GM23338 (cell line): ENCODE results near the gene TRIM67. TPM values are rescaled to one million over a fixed set of nuclear protein-coding genes. Genes with fewer than 3 reads are reported as not detected.

Source experiments
- ATAC-seq: fragments of 200-7000 bp; cut with Tn5 transposase; 3 replicates; pipeline ENCODE4 v1.9.1; 2020
- DNase-seq: peaks from one replicate; pipeline ENCODE4 v3.0.0-alpha.2; 2015; ENCODE audit warnings: low spot score
- H2AFZ ChIP-seq: fragments of 200-600 bp; sonication (generic); 2 replicates; pipeline ENCODE4 v1.8.0; 2016; ENCODE audit warnings: antibody characterized with exemption, mild to moderate bottlenecking, moderate library complexity
- H3F3A ChIP-seq: fragments of 200-600 bp; sonication (generic); replicated peaks from 2 replicates; pipeline ENCODE4 v1.8.0; 2017; ENCODE audit warnings: antibody characterized with exemption, mixed run types, low read depth
- H3K27ac ChIP-seq: fragments of 200-600 bp; sonication (generic); 2 replicates; pipeline ENCODE4 v1.6.1; 2016; ENCODE audit warnings: low read depth
- H3K27me3 ChIP-seq: fragments of 200-600 bp; sonication (generic); 2 replicates; pipeline ENCODE4 v1.8.0; 2016; ENCODE audit warnings: mild to moderate bottlenecking, mixed run types, moderate library complexity; ENCODE audit not compliant: insufficient read depth
- H3K36me3 ChIP-seq: fragments of 200-600 bp; sonication (generic); 2 replicates; pipeline ENCODE4 v1.8.0; 2016; ENCODE audit warnings: mild to moderate bottlenecking; ENCODE audit not compliant: insufficient read depth
- H3K4me1 ChIP-seq: fragments of 200-600 bp; sonication (generic); 2 replicates; pipeline ENCODE4 v1.8.0; 2016; ENCODE audit warnings: mild to moderate bottlenecking, moderate library complexity; ENCODE audit not compliant: insufficient read depth
- H3K4me2 ChIP-seq: fragments of 200-600 bp; sonication (generic); 2 replicates; pipeline ENCODE4 v1.7.1; 2017; ENCODE audit warnings: mixed run types
- H3K4me3 ChIP-seq: fragments of 200-600 bp; sonication (generic); 2 replicates; pipeline ENCODE4 v1.6.1; 2016; ENCODE audit warnings: mixed run types
- H3K79me2 ChIP-seq: fragments of 200-600 bp; sonication (generic); replicated peaks from 2 replicates; pipeline ENCODE4 v1.8.0; 2017; ENCODE audit warnings: mild to moderate bottlenecking; ENCODE audit not compliant: insufficient read depth
- H3K9me2 ChIP-seq: fragments of 200-600 bp; sonication (generic); 2 replicates; pipeline ENCODE4 v1.8.0; 2017; ENCODE audit not compliant: insufficient read depth
- H4K20me1 ChIP-seq: fragments of 200-600 bp; sonication (generic); replicated peaks from 2 replicates; pipeline ENCODE4 v1.8.0; 2017; ENCODE audit warnings: mild to moderate bottlenecking; ENCODE audit not compliant: insufficient read depth
- H3K27ac Mint-ChIP-seq: 2 replicates; pipeline ENCODE4 v1.8.0; 2020; ENCODE audit warnings: inconsistent platforms, mild to moderate bottlenecking, moderate library complexity, mixed read lengths
- H3K27me3 Mint-ChIP-seq: 3 replicates; pipeline ENCODE4 v1.8.0; 2022; ENCODE audit warnings: low read depth, mild to moderate bottlenecking, moderate library complexity, mixed read lengths, inconsistent platforms; ENCODE audit not compliant: insufficient read depth, poor library complexity
- H3K36me3 Mint-ChIP-seq: 3 replicates; pipeline ENCODE4 v1.8.0; 2021; ENCODE audit warnings: low read depth, mild to moderate bottlenecking, inconsistent platforms, moderate library complexity, mixed read lengths
- H3K4me1 Mint-ChIP-seq: 3 replicates; pipeline ENCODE4 v1.8.0; 2020; ENCODE audit warnings: mild to moderate bottlenecking, inconsistent platforms, mixed read lengths
- H3K4me3 Mint-ChIP-seq: 3 replicates; pipeline ENCODE4 v1.8.0; 2021; ENCODE audit warnings: moderate library complexity, mild to moderate bottlenecking, inconsistent platforms, mixed read lengths
- H3K9me3 Mint-ChIP-seq: 3 replicates; pipeline ENCODE4 v1.8.0; 2020; ENCODE audit warnings: moderate library complexity, mild to moderate bottlenecking, inconsistent platforms, mixed read lengths
- CREB1 ChIP-seq: fragments of 250-450 bp; sonication (Bioruptor Pico); IDR thresholded peaks from 2 replicates; pipeline ENCODE4 v1.5.0; 2020; ENCODE audit warnings: low read depth, mild to moderate bottlenecking, moderate library complexity
- CTCF ChIP-seq, 2 experiments: fragments of 200-600 bp in 1 of 2; sonication (generic) in 1 of 2; conservative IDR thresholded peaks; 2 replicates each; pipeline versions ENCODE4 v1.5.1 to v1.6.1; 2016 to 2017; ENCODE audit warnings: antibody characterized with exemption in 2 of 2, low read depth in 2 of 2, mild to moderate bottlenecking in 2 of 2, moderate library complexity in 1 of 2
- ETS1 ChIP-seq: IDR thresholded peaks from 2 replicates; pipeline ENCODE4 v1.6.1; 2016; ENCODE audit warnings: antibody characterized with exemption
- EZH2 ChIP-seq: fragments of 200-600 bp; sonication (generic); IDR thresholded peaks from one replicate; pipeline ENCODE4 v1.8.0; 2017; ENCODE audit warnings: antibody characterized with exemption, mild to moderate bottlenecking, low read depth; ENCODE audit not compliant: unreplicated experiment
- EZH2phosphoT487 ChIP-seq: fragments of 200-600 bp; sonication (generic); IDR thresholded peaks from one replicate; pipeline ENCODE4 v1.8.1; 2018; ENCODE audit warnings: antibody characterized with exemption; ENCODE audit not compliant: unreplicated experiment
- JUNB ChIP-seq: IDR thresholded peaks from one replicate; pipeline ENCODE4 v1.6.1; 2016; ENCODE audit warnings: antibody characterized with exemption; ENCODE audit not compliant: unreplicated experiment
- NANOG ChIP-seq: IDR thresholded peaks from 2 replicates; pipeline ENCODE4 v1.6.1; 2016; ENCODE audit warnings: antibody characterized with exemption, borderline replicate concordance
- POLR2AphosphoS5 ChIP-seq: IDR thresholded peaks from 2 replicates; pipeline ENCODE4 v1.6.1; 2016; ENCODE audit warnings: antibody characterized with exemption, low read depth
- STAT1 ChIP-seq: IDR thresholded peaks from one replicate; pipeline ENCODE4 v1.6.1; 2016; ENCODE audit warnings: antibody characterized with exemption; ENCODE audit not compliant: unreplicated experiment
- ZNF114 ChIP-seq: fragments of 250-450 bp; sonication (Bioruptor Pico); IDR thresholded peaks from 2 replicates; pipeline ENCODE4 v1.5.0; 2020; ENCODE audit warnings: mild to moderate bottlenecking, moderate library complexity
- ZNF331 ChIP-seq: fragments of 250-450 bp; sonication (Bioruptor Pico); IDR thresholded peaks from 2 replicates; pipeline ENCODE4 v1.5.0; 2020; ENCODE audit warnings: low read depth, mild to moderate bottlenecking, moderate library complexity
- ZNF462 ChIP-seq: fragments of 250-450 bp; sonication (Bioruptor Pico); IDR thresholded peaks from 2 replicates; pipeline ENCODE4 v1.5.0; 2020; ENCODE audit warnings: mild to moderate bottlenecking, moderate library complexity
- polyA plus RNA-seq: library from polyadenylated mRNA; unstranded; fragments of >200 nt; fragmentation: Nextera tagmentation; extraction: Ambion mirVana; gene quantifications from 2 replicates; pipeline ENCODE4 v1.2.1, GENCODE V29; 2016
- total RNA-seq: library from RNA; depleted of rRNA; stranded (reverse); fragments of >200 nt; shearing (Covaris generic); gene quantifications from 2 replicates; pipeline ENCODE4 v1.2.3, GENCODE V29; 2014

The TRIM67 gene
- total and polyA plus RNA-seq, 2 experiments from 2014 or later, result 0.03 TPM; not detected in 1

GRCh38 chr1:231240531-231240882, 78.6 kb downstream of the TRIM67 start (continued):
- no peak for TF ChIP-seq ZNF331
- TF ChIP-seq ZNF114 (CRISPR knock-in tag), result no peak
- TF ChIP-seq EZH2, result no peak
- TF ChIP-seq POLR2AphosphoS5, result no peak
- TF ChIP-seq JUNB, result no peak
- no peak for TF ChIP-seq EZH2phosphoT487
- no peak for TF ChIP-seq NANOG
- TF ChIP-seq CTCF (conservative IDR thresholded peaks at IDR 0.05; ENCODE audit: low read depth in 2 of 2), result no peak

- ATAC-seq (peak; percentile 96), DNase-seq (peak; percentile 92)
- TF ChIP-seq CREB1 (CRISPR knock-in tag) (no peak), ZNF462 (CRISPR knock-in tag) (no peak), NANOG (no peak), STAT1 (no peak), POLR2AphosphoS5 (peak; percentile 92), ETS1 (peak; percentile 80), CTCF (conservative IDR thresholded peaks at IDR 0.05; ENCODE audit: low read depth in 2 of 2) (no peak)
- Histone ChIP-seq H3K4me3 (peak within 1 kb of the TSS; percentile 95), H3K9me2 (no peaks in the 10 kb centered on the region), H3K4me1 (peaks cover 8% of the 10 kb centered on the region; the same call in 1 of the 2 replicates), H3K79me2 (peaks cover 46% of the 10 kb centered on the region), H4K20me1 (peaks cover 4% of the 10 kb centered on the region; the same call in 1 of the 2 replicates), H3K4me2 (peak within 1 kb of the TSS; percentile 93), H3K27ac (peak within 1 kb of the TSS; percentile 75; the same call in 1 of the 2 replicates), H3K36me3 (no peaks in the 10 kb centered on the region), H3K27me3 (no peaks in the 10 kb centered on the region), H2AFZ (peak within 1 kb of the TSS; percentile 96), H3F3A (no peaks in the 10 kb centered on the region)
- H3K36me3 Mint-ChIP-seq, result peaks cover 10% of the 10 kb centered on the region; the same call in 2 of the 3 replicates
- H3K27me3 Mint-ChIP-seq, result no peaks in the 10 kb centered on the region
- peak within 1 kb of the TSS; percentile 77 for H3K27ac Mint-ChIP-seq
- peaks cover 16% of the 10 kb centered on the region for H3K4me1 Mint-ChIP-seq
- no peaks in the 10 kb centered on the region for H3K9me3 Mint-ChIP-seq
- H3K4me3 Mint-ChIP-seq, result peak within 1 kb of the TSS; percentile 97
Measured at GRCh38 chr1:231240883-231241735, 79.3 kb downstream of the TRIM67 start, which contains the start of gene GNPAT. Gene GNPAT, plus strand, starts transcription at chr1:231241212. Its CDS starts 167 bp downstream, at chr1:231241379.
